Neural progenitor cell (in vitro differentiated cells): ENCODE results near the gene ATF5. TPM values are rescaled to one million over a fixed set of nuclear protein-coding genes. Genes with fewer than 3 reads are reported as not detected.
"Not testable (repeated sequence)": the region's sequence is repeated elsewhere in the genome, so short reads cannot be mapped to it uniquely, and the experiment has no call there.

Experiments
- DNase-seq: peaks from one replicate; pipeline ENCODE4 v3.0.0-alpha.2; 2016; ENCODE audit warnings: low spot score
- H2AFZ ChIP-seq: fragments of 200-600 bp; sonication (generic); replicated peaks from 2 replicates; pipeline ENCODE4 v1.6.1; 2016; ENCODE audit warnings: antibody characterized with exemption
- H3F3A ChIP-seq: fragments of 200-600 bp; sonication (generic); 2 replicates; pipeline ENCODE4 v1.6.1; 2016; ENCODE audit warnings: antibody characterized with exemption, low read depth
- H3K27ac ChIP-seq: fragments of 200-600 bp; sonication (generic); 2 replicates; pipeline ENCODE4 v1.5.1; 2016; ENCODE audit warnings: mild to moderate bottlenecking
- H3K27me3 ChIP-seq: fragments of 200-600 bp; sonication (generic); 2 replicates; pipeline ENCODE4 v1.6.1; 2016; ENCODE audit warnings: mild to moderate bottlenecking, moderate library complexity
- H3K36me3 ChIP-seq: fragments of 200-600 bp; sonication (generic); 2 replicates; pipeline ENCODE4 v1.5.1; 2016
- H3K4me1 ChIP-seq: fragments of 200-600 bp; sonication (generic); 2 replicates; pipeline ENCODE4 v1.6.1; 2016; ENCODE audit warnings: mixed run types
- H3K4me2 ChIP-seq: fragments of 200-600 bp; sonication (generic); 2 replicates; pipeline ENCODE4 v1.6.1; 2016
- H3K4me3 ChIP-seq: fragments of 200-600 bp; sonication (generic); 2 replicates; pipeline ENCODE4 v1.5.1; 2016
- H3K79me2 ChIP-seq: fragments of 200-600 bp; sonication (generic); 2 replicates; pipeline ENCODE4 v1.6.1; 2016; ENCODE audit warnings: low read depth
- H3K9ac ChIP-seq: fragments of 200-600 bp; sonication (generic); 2 replicates; pipeline ENCODE4 v1.6.1; 2016
- H3K9me3 ChIP-seq: fragments of 200-600 bp; sonication (generic); 2 replicates; pipeline ENCODE4 v1.5.1; 2016; ENCODE audit warnings: low read depth
- H4K20me1 ChIP-seq: fragments of 200-600 bp; sonication (generic); 2 replicates; pipeline ENCODE4 v1.6.1; 2016; ENCODE audit warnings: low read depth
- H3K27ac Mint-ChIP-seq: 3 replicates; pipeline ENCODE4 v1.8.0; 2021; ENCODE audit warnings: mixed read lengths
- H3K27me3 Mint-ChIP-seq: 2 replicates; pipeline ENCODE4 v1.8.0; 2022; ENCODE audit warnings: low read depth, mild to moderate bottlenecking, inconsistent platforms, moderate library complexity, mixed read lengths; ENCODE audit not compliant: insufficient read depth
- H3K36me3 Mint-ChIP-seq: 3 replicates; pipeline ENCODE4 v1.8.0; 2021; ENCODE audit warnings: mixed read lengths
- H3K4me1 Mint-ChIP-seq: 3 replicates; pipeline ENCODE4 v1.8.0; 2021; ENCODE audit warnings: mixed read lengths
- H3K4me3 Mint-ChIP-seq: 3 replicates; pipeline ENCODE4 v1.8.0; 2021; ENCODE audit warnings: mild to moderate bottlenecking, moderate library complexity, mixed read lengths
- H3K9me3 Mint-ChIP-seq: 3 replicates; pipeline ENCODE4 v1.8.0; 2020; ENCODE audit warnings: mixed read lengths
- CTCF ChIP-seq: fragments of 200-600 bp; sonication (generic); IDR thresholded peaks from 2 replicates; pipeline ENCODE4 v1.5.1; 2017; ENCODE audit warnings: antibody characterized with exemption, mild to moderate bottlenecking
- EZH2 ChIP-seq: fragments of 200-600 bp; sonication (generic); IDR thresholded peaks from 2 replicates; pipeline ENCODE4 v1.6.1; 2017; ENCODE audit warnings: antibody characterized with exemption, mild to moderate bottlenecking, moderate library complexity
- EZH2phosphoT487 ChIP-seq: fragments of 200-600 bp; sonication (generic); IDR thresholded peaks from 2 replicates; pipeline ENCODE4 v1.6.1; 2017; ENCODE audit warnings: antibody characterized with exemption
- total RNA-seq: library from RNA; depleted of rRNA; stranded (reverse); fragments of >200 nt; gene quantifications from 2 replicates; pipeline ENCODE4 v1.2.3, GENCODE V29; 2015; ENCODE audit warnings: low replicate concordance

The ATF5 gene
- total RNA-seq, 1 donor from 2014 or later, result 1.6 TPM

DNA sequence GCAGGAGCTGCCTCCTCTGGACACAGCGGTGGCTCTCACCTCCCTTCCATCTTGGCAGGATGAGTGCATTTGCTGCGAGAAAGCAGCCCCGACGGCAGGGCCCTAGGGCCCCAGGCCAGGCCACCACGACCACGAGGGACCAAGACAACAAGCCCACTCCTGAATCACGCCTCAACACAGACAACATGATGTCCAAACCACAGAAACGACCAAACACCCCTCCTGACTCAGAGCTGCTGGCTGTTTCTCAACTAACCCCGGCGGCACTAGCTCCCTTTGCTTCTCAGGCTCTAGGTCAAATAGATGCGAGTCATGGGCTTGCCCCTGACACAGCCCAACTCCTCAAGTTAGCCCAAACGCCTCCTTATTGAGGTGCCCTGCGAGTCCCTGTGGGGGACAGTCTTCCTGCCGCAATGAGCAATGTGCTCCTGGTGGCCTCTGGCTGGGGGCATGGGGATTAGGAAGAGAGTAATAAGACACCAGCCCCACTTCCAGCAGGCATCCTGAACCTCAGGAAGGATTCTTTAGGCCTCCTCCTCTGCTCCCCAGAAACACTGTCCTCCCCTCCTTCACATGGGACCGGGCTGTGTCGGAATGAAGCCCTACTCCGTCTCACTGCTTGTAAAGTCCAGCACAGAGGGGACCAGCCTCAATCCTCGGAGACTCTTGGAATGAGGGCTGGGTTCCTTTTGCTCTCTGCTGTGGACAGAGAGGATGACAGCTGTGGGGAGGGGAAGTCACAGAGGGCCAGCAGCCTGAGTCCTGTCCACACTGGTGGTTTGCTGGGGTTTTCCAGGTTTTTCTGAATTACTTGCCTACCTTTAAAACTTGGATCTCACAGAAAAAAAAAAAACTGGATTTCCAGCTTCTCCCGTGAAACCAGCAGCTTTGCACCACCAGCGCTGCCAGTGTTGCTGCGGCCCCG, 6.9 kb upstream of the ATF5 start:
- Histone ChIP-seq H4K20me1 (peaks cover 96% of the 10 kb centered on the region), H3K27me3 (no peaks in the 10 kb centered on the region), H3K27ac (no peak overlapping the region), H3K4me2 (no peak overlapping the region), H3K9ac (peak overlapping the region; percentile 23), H2AFZ (no peak overlapping the region), H3K4me1 (no peaks in the 10 kb centered on the region), H3K4me3 (no peak overlapping the region), H3F3A (peaks cover 12% of the 10 kb centered on the region), H3K9me3 (no peaks in the 10 kb centered on the region), H3K79me2 (peaks cover 100% of the 10 kb centered on the region), H3K36me3 (no peaks in the 10 kb centered on the region)
- H3K36me3 Mint-ChIP-seq, result peaks cover 28% of the 10 kb centered on the region
- peak overlapping the region; percentile 46 for H3K4me3 Mint-ChIP-seq
- DNase-seq, result no peak
- H3K9me3 Mint-ChIP-seq, result no peaks in the 10 kb centered on the region
- H3K4me1 Mint-ChIP-seq, result peaks cover 26% of the 10 kb centered on the region
- H3K27me3 Mint-ChIP-seq, result peaks cover 9% of the 10 kb centered on the region
- H3K27ac Mint-ChIP-seq, result no peak overlapping the region
- no peak for TF ChIP-seq EZH2
- no peak for TF ChIP-seq EZH2phosphoT487
- TF ChIP-seq CTCF, result no peak

DNA sequence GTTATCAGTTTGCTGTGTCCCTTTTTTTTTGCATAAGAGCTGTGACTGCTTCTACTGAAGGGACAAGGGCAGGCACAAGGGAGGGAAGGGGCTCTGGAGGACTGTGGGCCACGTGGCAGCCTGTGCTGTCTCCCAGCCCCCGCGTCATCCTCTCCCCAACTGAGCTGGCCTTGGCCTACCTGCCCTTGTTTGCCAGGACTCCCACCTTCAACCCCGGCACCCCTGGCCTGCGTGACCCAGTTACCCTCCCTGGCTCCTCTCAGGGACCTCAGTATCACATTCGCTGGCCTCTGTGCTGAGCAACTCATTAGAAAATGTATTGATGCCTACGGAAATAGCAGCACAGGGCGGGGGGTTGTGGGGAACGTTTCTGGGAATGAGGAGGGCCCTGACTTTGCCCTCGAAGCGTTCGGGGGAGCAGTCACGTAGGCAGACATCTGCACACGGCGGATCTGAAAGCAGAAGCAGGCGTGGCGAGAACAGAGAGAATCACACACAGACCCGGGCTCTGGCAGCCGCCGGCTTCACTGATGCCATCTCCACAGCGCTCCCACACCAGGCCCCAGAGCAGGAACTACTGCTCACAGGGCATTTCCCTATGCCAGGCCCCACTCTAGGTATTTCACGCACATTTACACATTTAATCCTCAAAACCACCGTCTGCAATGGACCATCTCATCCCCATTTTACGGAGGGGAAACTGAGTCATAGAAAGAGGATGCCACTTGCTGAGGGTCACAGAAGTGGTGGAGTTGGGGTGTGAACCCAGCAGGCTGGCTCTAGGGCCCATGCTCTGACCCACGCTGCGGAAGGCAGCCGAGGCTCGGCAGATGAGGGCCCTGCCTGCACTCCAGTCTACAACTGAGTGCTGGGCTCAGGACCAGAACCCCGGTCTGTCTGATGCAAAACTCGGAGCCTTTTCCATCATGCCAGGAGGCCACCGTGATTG, 5.7 kb upstream of the ATF5 start:
- Mint-ChIP-seq H3K27me3 (peaks cover 11% of the 10 kb centered on the region), H3K36me3 (peaks cover 29% of the 10 kb centered on the region), H3K4me3 (no peak overlapping the region), H3K4me1 (peaks cover 35% of the 10 kb centered on the region), H3K27ac (peak overlapping the region; percentile 37), H3K9me3 (no peaks in the 10 kb centered on the region)
- Histone ChIP-seq H3K4me1 (peaks cover 9% of the 10 kb centered on the region), H2AFZ (no peak overlapping the region), H3K9ac (peak overlapping the region; percentile 32), H3K36me3 (no peaks in the 10 kb centered on the region), H4K20me1 (peaks cover 92% of the 10 kb centered on the region), H3K79me2 (peaks cover 100% of the 10 kb centered on the region), H3K27me3 (no peaks in the 10 kb centered on the region), H3K9me3 (no peaks in the 10 kb centered on the region), H3K4me2 (no peak overlapping the region), H3K4me3 (no peak overlapping the region), H3F3A (peaks cover 6% of the 10 kb centered on the region), H3K27ac (no peak overlapping the region)
- no peak for TF ChIP-seq EZH2
- TF ChIP-seq CTCF, result no peak
- no peak for TF ChIP-seq EZH2phosphoT487
- DNase-seq, result no peak

- Mint-ChIP-seq H3K9me3 (no peaks in the 10 kb centered on the region), H3K4me1 (peaks cover 39% of the 10 kb centered on the region), H3K27ac (peak overlapping the region; percentile 37), H3K4me3 (no peak overlapping the region), H3K27me3 (peaks cover 12% of the 10 kb centered on the region), H3K36me3 (peaks cover 26% of the 10 kb centered on the region)
- Histone ChIP-seq H2AFZ (no peak overlapping the region), H3K4me2 (no peak overlapping the region), H3K4me1 (peaks cover 9% of the 10 kb centered on the region), H3K27ac (no peak overlapping the region), H3K4me3 (no peak overlapping the region), H3K27me3 (no peaks in the 10 kb centered on the region), H3K36me3 (no peaks in the 10 kb centered on the region), H3F3A (peaks cover 9% of the 10 kb centered on the region), H4K20me1 (peaks cover 83% of the 10 kb centered on the region), H3K79me2 (peaks cover 100% of the 10 kb centered on the region), H3K9me3 (no peaks in the 10 kb centered on the region), H3K9ac (no peak overlapping the region)
- TF ChIP-seq CTCF (no peak), EZH2phosphoT487 (no peak), EZH2 (no peak)
- no peak for DNase-seq
Measured at GRCh38 chr19:49924004-49924880, 4.8 kb upstream of the ATF5 start.

DNA sequence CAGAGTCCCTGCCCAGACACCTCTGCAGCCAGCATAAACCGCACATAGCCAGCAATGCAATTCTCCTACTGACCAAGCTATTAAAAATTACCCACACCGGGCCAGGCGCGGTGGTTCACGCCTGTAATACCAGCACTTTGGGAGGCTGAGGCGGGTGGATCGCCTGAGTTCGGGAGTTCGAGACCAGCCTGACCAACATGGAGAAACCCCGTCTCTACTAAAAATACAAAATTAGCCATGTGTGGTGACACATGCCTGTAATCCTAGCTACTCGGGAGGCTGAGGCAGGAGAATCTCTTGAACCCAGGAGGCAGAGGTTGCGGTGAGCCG, 4.2 kb upstream of the ATF5 start:
- not testable (repeated sequence) for H3K27ac Mint-ChIP-seq
- H3K27me3 Mint-ChIP-seq, result peaks cover 18% of the 10 kb centered on the region

More for the DNA sequence above, 4.2 kb upstream of the ATF5 start:
- H3K36me3 Mint-ChIP-seq, result peaks cover 24% of the 10 kb centered on the region
- not testable (repeated sequence) for H3K9me3 ChIP-seq, H3K4me3 Mint-ChIP-seq, H3K4me1 ChIP-seq, H3K27me3 ChIP-seq, H3K4me3 ChIP-seq, DNase-seq, H3K4me2 ChIP-seq, H3K9me3 Mint-ChIP-seq, H2AFZ ChIP-seq, H3K27ac ChIP-seq, H3K9ac ChIP-seq, H3K36me3 ChIP-seq
- Histone ChIP-seq H3F3A (peaks cover 15% of the 10 kb centered on the region), H3K79me2 (peaks cover 94% of the 10 kb centered on the region), H4K20me1 (peaks cover 78% of the 10 kb centered on the region)
- peaks cover 39% of the 10 kb centered on the region for H3K4me1 Mint-ChIP-seq
